GM18517 (cell line): ENCODE results near the gene SUGP2.

Source experiments
- ATAC-seq: cut with Tn5 transposase; IDR thresholded peaks from one replicate; pipeline ENCODE4 v1.9.1; 2021; ENCODE audit warnings: mild to moderate bottlenecking, moderate library complexity; ENCODE audit not compliant: unreplicated experiment

The SUGP2 gene

DNA sequence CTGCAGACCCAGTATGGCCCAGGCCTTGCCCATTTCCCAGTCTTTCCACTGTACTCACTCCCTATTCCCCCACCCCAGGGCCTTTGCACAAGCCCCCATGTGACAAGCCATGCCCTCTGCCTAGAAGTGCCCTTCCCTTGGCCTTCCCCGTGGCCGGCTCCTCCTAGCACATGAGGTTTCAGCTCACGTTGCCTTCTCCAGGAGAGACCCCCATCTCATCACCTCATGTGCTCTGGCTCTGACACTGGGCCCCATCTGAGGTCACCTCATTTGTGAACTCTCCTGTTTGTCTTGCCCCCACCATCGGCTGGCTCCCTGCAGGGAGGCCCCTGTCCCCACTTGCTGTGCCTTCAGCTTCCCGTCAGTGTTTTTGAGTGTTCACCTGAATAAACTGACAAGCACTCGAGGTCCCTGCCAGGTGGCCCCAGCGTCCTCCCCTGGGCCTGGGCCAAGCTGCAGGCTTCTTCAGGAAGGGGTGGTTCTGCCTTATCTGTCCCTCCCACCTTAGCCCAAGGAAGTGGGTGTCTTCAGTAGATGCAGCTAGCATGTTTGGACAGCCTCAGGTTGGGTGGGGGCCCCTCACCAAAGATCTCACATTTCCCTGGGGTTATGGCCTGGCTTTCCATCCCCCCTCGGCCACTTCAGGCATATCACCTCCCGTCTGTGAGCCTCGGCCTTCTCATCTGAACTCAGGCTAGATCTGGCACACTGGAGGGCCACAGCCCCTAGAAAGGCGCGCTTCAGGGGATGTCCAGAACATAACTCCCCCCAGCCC is 26.7 kb upstream of the SUGP2 start:
- ATAC-seq: no peak

DNA sequence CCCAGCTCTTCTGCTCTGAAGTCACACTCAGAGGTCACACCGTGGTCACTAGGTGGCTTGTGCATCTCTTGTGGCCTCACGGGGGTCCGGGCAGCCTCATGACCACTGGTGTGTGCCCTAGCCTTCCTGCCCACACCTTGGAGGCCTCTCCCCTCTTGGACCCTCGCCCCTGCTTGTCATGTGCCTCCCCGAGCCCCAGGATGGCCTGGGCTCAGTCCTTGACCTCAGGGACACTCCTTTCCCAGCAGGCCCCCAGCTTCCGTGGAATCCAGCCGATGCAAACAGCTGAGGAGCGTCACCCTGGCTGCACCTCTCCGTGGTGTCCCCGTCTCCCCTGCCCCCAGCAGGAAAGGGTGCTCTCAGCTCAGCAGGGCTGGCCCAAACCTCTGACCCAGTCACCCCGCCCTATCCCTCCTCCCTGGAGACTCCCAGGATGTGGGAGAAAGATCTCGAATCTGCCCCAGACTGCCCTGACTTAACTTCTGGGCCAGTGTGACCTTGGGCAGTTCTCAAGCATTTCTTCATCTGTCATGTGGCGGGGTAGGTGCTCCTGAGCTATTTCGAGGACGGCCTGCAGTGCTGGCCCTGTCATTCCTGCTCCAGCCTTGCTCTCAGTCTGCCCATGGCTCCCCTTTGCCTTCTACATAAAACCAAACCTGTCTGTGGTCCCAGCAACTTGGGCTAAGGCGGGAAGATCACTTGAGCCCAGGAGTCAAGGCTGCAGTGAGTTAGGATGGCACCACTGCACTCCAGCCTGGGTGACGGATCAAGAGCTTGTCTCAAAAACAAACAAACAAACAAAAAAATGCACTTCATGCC is 25.9 kb upstream of the SUGP2 start:
- no peak for ATAC-seq

- ATAC-seq: no peak
Observed at GRCh38 chr19:19057720-19058119, 24.4 kb upstream of the SUGP2 start.

DNA sequence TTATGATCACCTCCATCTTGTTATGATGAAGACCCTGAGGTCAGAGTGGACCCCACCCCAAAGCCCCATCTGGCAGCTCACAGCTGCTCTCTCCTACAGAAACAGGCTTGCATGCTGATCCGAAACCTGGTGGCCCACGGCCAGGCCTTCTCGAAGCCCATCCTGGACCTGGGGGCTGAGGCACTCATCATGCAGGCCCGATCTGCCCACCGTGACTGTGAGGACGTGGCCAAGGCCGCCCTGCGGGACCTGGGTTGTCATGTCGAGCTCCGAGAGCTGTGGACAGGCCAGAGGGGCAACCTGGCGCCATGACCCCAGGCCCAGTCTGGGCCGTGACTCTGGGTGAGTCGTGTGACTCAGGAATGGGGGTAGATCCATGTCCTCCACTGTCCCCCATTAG is 24.0 kb upstream of the SUGP2 start:
- no peak for ATAC-seq

GRCh38 chr19:19056636-19057275 is 23.4 kb upstream of the SUGP2 start:
- no peak for ATAC-seq

DNA sequence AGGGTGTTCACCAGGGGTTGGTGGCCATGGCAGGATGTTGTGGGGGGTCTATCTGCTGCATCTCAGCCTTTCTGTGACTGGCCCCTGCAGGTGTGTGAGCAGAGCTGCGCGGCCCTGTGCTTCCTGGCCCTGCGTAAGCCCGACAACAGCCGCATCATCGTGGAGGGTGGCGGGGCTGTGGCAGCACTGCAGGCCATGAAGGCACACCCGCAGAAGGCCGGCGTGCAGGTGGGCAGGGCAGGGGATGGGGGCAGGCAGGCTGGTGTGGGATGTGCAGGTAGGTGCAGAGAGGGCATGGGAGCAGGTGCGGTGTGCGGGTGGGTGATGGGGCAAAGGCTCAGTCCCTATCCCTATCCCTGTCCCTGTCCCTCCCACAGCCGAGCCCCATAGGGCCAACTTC is 22.4 kb upstream of the SUGP2 start:
- ATAC-seq: no peak

DNA sequence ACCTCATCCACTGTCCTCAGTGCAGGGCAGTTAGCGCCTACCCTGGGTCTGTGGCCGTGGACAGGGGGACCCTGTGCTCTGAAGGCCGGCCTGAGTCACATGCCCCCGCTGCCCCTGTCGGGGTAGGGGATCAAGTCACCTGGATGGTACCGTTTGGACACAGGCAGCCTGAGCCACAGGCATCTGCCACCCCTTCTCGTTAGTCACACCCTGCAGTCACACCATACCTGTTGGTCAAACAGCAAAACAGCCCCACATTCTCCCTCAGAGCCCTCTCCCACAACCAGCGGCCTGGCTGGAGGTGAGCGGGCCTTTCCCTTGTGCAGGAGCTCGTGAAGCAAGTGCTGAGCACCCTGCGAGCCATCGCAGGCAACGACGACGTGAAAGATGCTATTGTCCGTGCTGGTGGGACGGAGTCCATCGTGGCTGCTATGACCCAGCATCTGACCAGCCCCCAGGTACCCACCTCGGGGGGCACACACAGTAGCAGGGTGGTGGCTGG is 21.7 kb upstream of the SUGP2 start:
- no peak for ATAC-seq

GRCh38 chr19:19054315-19054938 is 21.1 kb upstream of the SUGP2 start:
- ATAC-seq: no peak

DNA sequence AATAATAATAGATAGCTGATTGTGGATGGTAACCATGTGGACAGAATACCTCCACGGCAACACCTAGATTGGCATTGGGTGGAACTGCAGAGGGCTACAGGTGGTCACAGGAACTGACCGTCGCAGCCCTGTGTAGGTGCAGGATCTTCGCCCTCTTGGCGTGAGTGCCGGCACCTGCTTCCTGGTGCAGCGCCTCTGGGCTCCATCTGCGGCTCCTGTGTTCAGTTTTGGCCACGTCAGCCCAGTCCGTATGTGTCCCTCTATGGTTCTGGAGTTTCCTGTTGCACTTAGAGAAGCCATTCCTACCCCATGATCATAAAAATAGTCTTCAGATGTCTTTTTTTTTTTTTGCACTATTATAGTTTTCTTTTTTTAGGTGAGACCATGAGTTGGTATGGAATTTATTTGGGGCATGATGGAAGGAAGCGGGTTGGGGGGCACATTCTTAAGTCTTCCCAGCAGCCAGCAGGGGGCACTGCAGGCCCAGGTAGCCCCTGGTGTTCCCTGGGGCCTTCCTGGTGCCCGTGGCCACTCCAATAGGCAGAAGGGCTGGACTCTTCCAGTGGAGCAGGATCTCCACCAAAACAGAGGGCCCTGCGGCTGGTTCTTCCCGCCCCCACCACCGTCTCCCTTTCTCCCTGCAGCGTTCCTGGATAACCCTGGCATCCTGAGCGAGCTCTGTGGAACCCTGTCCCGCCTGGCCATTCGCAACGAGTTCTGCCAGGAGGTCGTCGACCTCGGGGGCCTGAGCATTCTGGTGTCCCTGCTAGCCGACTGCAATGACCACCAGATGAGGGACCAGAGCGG is 20.4 kb upstream of the SUGP2 start:
- ATAC-seq: no peak

- no peak for ATAC-seq
Observed at GRCh38 chr19:19052921-19053320, 19.6 kb upstream of the SUGP2 start.

DNA sequence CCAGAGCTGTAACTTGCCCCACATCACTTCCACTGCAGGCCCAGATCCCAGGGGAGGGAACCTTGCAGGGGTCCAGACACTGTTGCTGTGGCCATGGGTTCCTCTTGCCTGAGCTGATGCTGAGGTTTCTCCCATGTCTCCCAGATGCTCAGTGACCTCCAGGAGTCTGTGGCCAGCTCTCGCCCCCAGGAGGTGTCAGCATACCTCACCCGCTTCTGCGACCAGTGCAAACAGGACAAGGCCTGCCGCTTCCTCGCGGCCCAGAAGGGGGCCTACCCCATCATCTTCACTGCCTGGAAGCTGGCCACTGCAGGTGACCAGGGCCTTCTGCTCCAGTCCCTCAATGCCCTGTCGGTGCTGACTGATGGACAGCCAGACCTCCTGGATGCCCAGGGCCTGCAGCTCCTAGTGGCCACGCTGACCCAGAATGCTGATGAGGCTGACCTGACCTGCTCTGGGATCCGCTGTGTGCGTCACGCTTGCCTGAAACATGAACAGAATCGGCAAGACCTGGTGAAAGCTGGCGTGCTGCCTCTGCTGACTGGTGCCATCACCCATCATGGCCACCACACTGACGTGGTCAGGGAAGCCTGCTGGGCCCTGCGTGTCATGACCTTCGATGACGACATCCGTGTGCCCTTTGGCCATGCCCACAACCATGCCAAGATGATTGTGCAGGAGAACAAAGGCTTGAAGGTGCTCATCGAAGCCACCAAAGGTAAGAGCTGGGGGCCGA is 18.3 kb upstream of the SUGP2 start:
- no peak for ATAC-seq

- ATAC-seq: no peak
Observed at GRCh38 chr19:19050731-19051130, 17.4 kb upstream of the SUGP2 start.

DNA sequence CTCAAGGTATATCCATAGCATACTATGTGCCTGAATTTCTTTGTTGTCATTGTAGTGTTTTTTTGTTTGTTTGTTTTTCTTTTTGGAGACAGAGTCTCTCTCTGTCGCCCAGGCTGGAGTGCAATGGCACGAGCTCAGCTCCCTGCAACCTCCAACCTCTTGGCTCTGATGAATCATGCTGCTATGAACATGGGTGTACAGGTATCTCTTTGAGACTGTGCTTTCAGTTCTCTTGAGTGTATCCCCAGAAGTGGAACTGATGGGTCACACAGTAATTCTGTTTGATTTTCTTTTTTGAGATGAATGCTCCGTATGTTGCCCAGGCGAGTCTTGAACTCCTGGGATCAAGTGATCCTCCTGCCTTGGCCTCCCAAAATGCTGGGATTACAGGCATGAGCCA is 16.8 kb upstream of the SUGP2 start:
- ATAC-seq: no peak

- ATAC-seq: no peak
Observed at GRCh38 chr19:19049406-19049805, 16.1 kb upstream of the SUGP2 start.

- ATAC-seq: no peak
Observed at GRCh38 chr19:19043881-19044280, 10.6 kb upstream of the SUGP2 start.

- ATAC-seq: no peak
Observed at GRCh38 chr19:19043481-19043880, 10.2 kb upstream of the SUGP2 start.

DNA sequence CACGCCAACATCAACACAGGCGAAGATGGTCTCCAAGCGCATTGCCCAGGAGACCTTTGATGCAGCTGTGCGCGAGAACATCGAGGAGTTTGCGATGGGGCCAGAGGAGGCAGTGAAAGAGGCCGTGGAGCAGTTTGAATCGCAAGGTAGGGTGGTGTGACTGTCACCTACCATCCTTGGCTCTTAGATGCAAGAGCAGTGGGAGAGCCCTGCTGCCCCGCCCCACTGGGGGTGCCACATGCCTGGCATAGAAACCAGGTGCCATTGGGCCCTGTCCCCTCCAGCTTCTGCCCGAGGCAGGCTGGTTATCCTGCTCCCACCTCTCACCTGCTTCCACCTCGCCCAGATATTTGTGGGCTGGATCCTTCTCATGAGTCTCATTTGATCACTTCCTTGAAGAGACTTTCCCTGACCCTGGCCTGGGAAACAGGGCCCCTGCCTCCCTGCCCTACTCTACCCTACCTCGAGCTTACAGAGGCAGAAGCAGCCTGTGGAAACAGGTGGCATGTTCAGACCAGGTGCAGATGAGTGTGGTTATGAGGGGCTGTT is 9.5 kb upstream of the SUGP2 start:
- no peak for ATAC-seq

DNA sequence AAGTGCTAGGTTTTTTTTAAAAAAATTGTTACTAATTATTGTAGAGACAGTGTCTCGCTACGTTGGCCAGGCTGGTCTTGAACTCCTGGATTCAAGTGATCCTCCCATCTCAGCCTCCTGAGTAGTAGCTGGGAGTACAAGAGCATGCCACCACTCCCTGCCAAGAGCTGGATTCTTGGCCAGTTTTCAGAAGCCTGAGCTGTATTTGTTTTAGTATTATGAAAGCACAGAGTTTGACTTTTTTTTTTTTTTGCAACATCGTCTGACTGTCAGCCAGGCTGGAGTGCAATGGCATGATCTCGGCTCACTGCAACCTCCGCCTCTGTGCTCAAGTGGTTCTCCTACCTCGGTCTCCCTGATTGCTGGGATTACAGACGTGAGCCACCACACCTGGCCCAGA is 7.1 kb upstream of the SUGP2 start:
- no peak for ATAC-seq

DNA sequence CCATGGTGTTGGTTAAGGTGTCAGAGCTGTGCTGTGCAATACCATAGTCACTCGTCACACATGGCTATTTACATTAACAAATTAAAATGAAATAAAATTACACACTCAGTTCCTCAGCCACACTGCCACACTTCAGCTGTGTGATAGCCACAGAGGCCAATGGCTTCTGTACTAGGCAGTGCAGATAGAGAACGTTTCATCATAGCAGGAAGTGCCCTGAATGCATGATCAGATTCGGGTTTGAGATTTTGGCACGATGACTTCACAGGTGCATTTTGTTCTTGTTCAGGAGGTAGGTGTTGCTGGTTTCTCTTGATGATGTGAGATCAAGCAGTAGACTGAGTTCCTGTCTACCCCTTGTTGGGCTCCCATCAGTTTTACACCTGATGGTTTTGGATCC is 6.6 kb upstream of the SUGP2 start:
- no peak for ATAC-seq
